WTC11 (cell line): ENCODE measurements around the gene TAF10. TPM values are rescaled to one million over a fixed set of nuclear protein-coding genes. Genes with fewer than 3 reads are reported as not detected.

ENCODE experiments used
- ATAC-seq: fragments of 200-7000 bp; cut with Tn5 transposase; 2 replicates; pipeline ENCODE4 v1.10.0; 2021; ENCODE audit warnings: mild to moderate bottlenecking, moderate library complexity
- CTCF ChIA-PET: fragments of 300-600 bp; sonication (Branson Sonifier 250); formaldehyde crosslinking; loops from one replicate; lab custom pipeline; 2021; ENCODE audit warnings: antibody characterized with exemption; lab: Charles Lee
- POLR2A ChIA-PET: fragments of 350-600 bp; sonication (Branson Sonifier 250); formaldehyde crosslinking; loops from one replicate; lab custom pipeline; 2021; ENCODE audit warnings: antibody characterized with exemption; lab: Charles Lee
- DNase-seq: peaks from one replicate; pipeline ENCODE4 v3.0.0; 2021; ENCODE audit warnings: low spot score
- H3K27ac Mint-ChIP-seq: 2 replicates; pipeline ENCODE4 v1.8.0; 2021; ENCODE audit warnings: mixed read lengths
- H3K27me3 Mint-ChIP-seq: 2 replicates; pipeline ENCODE4 v1.8.0; 2021; ENCODE audit warnings: low read depth, mild to moderate bottlenecking, moderate library complexity, mixed read lengths
- H3K36me3 Mint-ChIP-seq: 2 replicates; pipeline ENCODE4 v1.8.0; 2021; ENCODE audit warnings: mixed read lengths
- H3K4me1 Mint-ChIP-seq: 2 replicates; pipeline ENCODE4 v1.8.0; 2022; ENCODE audit warnings: mixed read lengths
- H3K4me3 Mint-ChIP-seq: 2 replicates; pipeline ENCODE4 v1.8.0; 2021; ENCODE audit warnings: mild to moderate bottlenecking, moderate library complexity, mixed read lengths
- H3K9me3 Mint-ChIP-seq: 2 replicates; pipeline ENCODE4 v1.8.0; 2021; ENCODE audit warnings: mixed read lengths
- CBFB ChIP-seq: sonication (generic); formaldehyde crosslinking; IDR thresholded peaks from 2 replicates; pipeline ENCODE4 v1.8.1; 2022; ENCODE audit warnings: mild to moderate bottlenecking, low read depth, missing genetic modification reagents
- CREM ChIP-seq: sonication (generic); formaldehyde crosslinking; IDR thresholded peaks from 2 replicates; pipeline ENCODE4 v1.8.1; 2022; ENCODE audit warnings: mild to moderate bottlenecking, missing genetic modification reagents, moderate library complexity
- GTF2I ChIP-seq: fragments of 250-450 bp; sonication (Bioruptor Pico); conservative IDR thresholded peaks from 2 replicates; pipeline ENCODE4 v1.4.0; 2021; ENCODE audit warnings: mild to moderate bottlenecking
- IRF2 ChIP-seq: sonication (generic); formaldehyde crosslinking; IDR thresholded peaks from 2 replicates; pipeline ENCODE4 v1.8.0; 2022; ENCODE audit warnings: low read depth, missing genetic modification reagents, borderline replicate concordance
- KAT7 ChIP-seq: sonication (generic); formaldehyde crosslinking; IDR thresholded peaks from 2 replicates; pipeline ENCODE4 v1.8.1; 2023; ENCODE audit warnings: missing genetic modification reagents, mild to moderate bottlenecking, borderline replicate concordance
- NFYB ChIP-seq: sonication (generic); formaldehyde crosslinking; conservative IDR thresholded peaks from 2 replicates; pipeline ENCODE4 v1.8.0; 2022; ENCODE audit warnings: low read depth, missing genetic modification reagents
- PRRX2 ChIP-seq: fragments of 250-450 bp; sonication (Bioruptor Pico); IDR thresholded peaks from 2 replicates; pipeline ENCODE4 v1.8.0; 2021; ENCODE audit warnings: mild to moderate bottlenecking
- RELA ChIP-seq: sonication (generic); formaldehyde crosslinking; IDR thresholded peaks from 2 replicates; pipeline ENCODE4 v1.8.1; 2022; ENCODE audit warnings: missing genetic modification reagents, mild to moderate bottlenecking, borderline replicate concordance
- RORB ChIP-seq: fragments of 250-450 bp; sonication (Bioruptor Pico); IDR thresholded peaks from 2 replicates; pipeline ENCODE4 v1.9.0; 2021; ENCODE audit warnings: mild to moderate bottlenecking
- SMAD4 ChIP-seq: sonication (generic); formaldehyde crosslinking; IDR thresholded peaks from 2 replicates; pipeline ENCODE4 v1.8.0; 2022; ENCODE audit warnings: mild to moderate bottlenecking, missing genetic modification reagents
- SOX15 ChIP-seq: fragments of 250-450 bp; sonication (Bioruptor Pico); IDR thresholded peaks from 2 replicates; pipeline ENCODE4 v1.9.0; 2021; ENCODE audit warnings: mild to moderate bottlenecking
- SP1 ChIP-seq: sonication (generic); formaldehyde crosslinking; conservative IDR thresholded peaks from 2 replicates; pipeline ENCODE4 v1.8.1; 2022; ENCODE audit warnings: missing genetic modification reagents
- TP53 ChIP-seq: sonication (generic); formaldehyde crosslinking; IDR thresholded peaks from 2 replicates; pipeline ENCODE4 v1.8.1; 2023; ENCODE audit warnings: mild to moderate bottlenecking, missing genetic modification reagents
- ZNF232 ChIP-seq: sonication (generic); formaldehyde crosslinking; IDR thresholded peaks from 2 replicates; pipeline ENCODE4 v1.8.0; 2022; ENCODE audit warnings: mild to moderate bottlenecking, missing genetic modification reagents
- ZNF396 ChIP-seq: fragments of 250-450 bp; sonication (Bioruptor Pico); IDR thresholded peaks from 2 replicates; pipeline ENCODE4 v1.8.0; 2021; ENCODE audit warnings: mild to moderate bottlenecking, moderate library complexity, borderline replicate concordance
- ZNF416 ChIP-seq: fragments of 250-450 bp; sonication (Bioruptor Pico); IDR thresholded peaks from 2 replicates; pipeline ENCODE4 v1.9.0; 2021; ENCODE audit warnings: mild to moderate bottlenecking, inconsistent platforms
- ZNF423 ChIP-seq: fragments of 250-450 bp; sonication (Bioruptor Pico); IDR thresholded peaks from 2 replicates; pipeline ENCODE4 v2.1.2; 2022; ENCODE audit warnings: mild to moderate bottlenecking, moderate library complexity
- ZNF671 ChIP-seq: fragments of 250-450 bp; sonication (Bioruptor Pico); IDR thresholded peaks from 2 replicates; pipeline ENCODE4 v1.8.0; 2021; ENCODE audit warnings: mild to moderate bottlenecking
- total RNA-seq: library from RNA; stranded (reverse); gene quantifications from 3 replicates; pipeline ENCODE4 v1.2.3, GENCODE V29; 2021
- TF ChIP-seq, protein P1 (sequence below): fragments of 250-450 bp; sonication (Bioruptor Pico); IDR thresholded peaks from 2 replicates; pipeline ENCODE4 v1.9.0; 2021; ENCODE audit warnings: mild to moderate bottlenecking, borderline replicate concordance
- TF ChIP-seq, protein P2 (sequence below): fragments of 250-450 bp; sonication (Bioruptor Pico); IDR thresholded peaks from 2 replicates; pipeline ENCODE4 v1.9.0; 2021; ENCODE audit warnings: mild to moderate bottlenecking
- TF ChIP-seq, protein P3 (sequence below): fragments of 200-600 bp; IDR thresholded peaks from 2 replicates; pipeline ENCODE4 v1.8.0; 2022; ENCODE audit warnings: antibody characterized with exemption
- TF ChIP-seq, protein P4 (sequence below): sonication (generic); formaldehyde crosslinking; IDR thresholded peaks from 2 replicates; pipeline ENCODE4 v1.8.0; 2022; ENCODE audit warnings: mild to moderate bottlenecking, missing genetic modification reagents
- TF ChIP-seq, protein P5 (sequence below): sonication (generic); formaldehyde crosslinking; IDR thresholded peaks from 2 replicates; pipeline ENCODE4 v1.8.1; 2022; ENCODE audit warnings: low read depth, missing genetic modification reagents, borderline replicate concordance
- TF ChIP-seq, protein P6 (sequence below): sonication (generic); formaldehyde crosslinking; IDR thresholded peaks from 2 replicates; pipeline ENCODE4 v1.8.0; 2023; ENCODE audit warnings: missing genetic modification reagents

Gene TAF10
- total RNA-seq, 1 experiment from 2014 or later, result 165 TPM

DNA sequence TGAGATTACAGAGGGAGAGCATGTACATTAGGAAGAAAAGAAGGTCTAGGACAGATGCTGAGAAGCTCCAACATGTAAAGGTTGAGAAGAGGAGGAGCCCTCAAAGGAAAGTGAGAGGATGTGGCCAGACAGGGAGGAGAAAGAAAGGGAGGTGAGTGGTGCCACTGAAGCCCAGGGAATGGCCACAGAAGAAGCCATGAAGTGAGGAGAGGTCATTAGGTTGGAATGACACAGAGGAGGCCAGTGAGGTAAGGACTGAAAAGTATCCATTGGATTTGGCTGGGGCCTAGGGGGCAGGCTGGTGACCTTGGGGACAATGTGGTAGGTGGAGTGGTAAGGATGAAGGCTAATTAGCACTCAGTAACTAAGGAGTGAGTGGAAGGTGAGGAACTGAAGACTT is 46.6 kb upstream of the TAF10 start (continued):
- TF ChIP-seq, protein P1, sequence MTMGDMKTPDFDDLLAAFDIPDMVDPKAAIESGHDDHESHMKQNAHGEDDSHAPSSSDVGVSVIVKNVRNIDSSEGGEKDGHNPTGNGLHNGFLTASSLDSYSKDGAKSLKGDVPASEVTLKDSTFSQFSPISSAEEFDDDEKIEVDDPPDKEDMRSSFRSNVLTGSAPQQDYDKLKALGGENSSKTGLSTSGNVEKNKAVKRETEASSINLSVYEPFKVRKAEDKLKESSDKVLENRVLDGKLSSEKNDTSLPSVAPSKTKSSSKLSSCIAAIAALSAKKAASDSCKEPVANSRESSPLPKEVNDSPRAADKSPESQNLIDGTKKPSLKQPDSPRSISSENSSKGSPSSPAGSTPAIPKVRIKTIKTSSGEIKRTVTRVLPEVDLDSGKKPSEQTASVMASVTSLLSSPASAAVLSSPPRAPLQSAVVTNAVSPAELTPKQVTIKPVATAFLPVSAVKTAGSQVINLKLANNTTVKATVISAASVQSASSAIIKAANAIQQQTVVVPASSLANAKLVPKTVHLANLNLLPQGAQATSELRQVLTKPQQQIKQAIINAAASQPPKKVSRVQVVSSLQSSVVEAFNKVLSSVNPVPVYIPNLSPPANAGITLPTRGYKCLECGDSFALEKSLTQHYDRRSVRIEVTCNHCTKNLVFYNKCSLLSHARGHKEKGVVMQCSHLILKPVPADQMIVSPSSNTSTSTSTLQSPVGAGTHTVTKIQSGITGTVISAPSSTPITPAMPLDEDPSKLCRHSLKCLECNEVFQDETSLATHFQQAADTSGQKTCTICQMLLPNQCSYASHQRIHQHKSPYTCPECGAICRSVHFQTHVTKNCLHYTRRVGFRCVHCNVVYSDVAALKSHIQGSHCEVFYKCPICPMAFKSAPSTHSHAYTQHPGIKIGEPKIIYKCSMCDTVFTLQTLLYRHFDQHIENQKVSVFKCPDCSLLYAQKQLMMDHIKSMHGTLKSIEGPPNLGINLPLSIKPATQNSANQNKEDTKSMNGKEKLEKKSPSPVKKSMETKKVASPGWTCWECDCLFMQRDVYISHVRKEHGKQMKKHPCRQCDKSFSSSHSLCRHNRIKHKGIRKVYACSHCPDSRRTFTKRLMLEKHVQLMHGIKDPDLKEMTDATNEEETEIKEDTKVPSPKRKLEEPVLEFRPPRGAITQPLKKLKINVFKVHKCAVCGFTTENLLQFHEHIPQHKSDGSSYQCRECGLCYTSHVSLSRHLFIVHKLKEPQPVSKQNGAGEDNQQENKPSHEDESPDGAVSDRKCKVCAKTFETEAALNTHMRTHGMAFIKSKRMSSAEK (CRISPR knock-in tag), result no peak
- TF ChIP-seq, protein P2, sequence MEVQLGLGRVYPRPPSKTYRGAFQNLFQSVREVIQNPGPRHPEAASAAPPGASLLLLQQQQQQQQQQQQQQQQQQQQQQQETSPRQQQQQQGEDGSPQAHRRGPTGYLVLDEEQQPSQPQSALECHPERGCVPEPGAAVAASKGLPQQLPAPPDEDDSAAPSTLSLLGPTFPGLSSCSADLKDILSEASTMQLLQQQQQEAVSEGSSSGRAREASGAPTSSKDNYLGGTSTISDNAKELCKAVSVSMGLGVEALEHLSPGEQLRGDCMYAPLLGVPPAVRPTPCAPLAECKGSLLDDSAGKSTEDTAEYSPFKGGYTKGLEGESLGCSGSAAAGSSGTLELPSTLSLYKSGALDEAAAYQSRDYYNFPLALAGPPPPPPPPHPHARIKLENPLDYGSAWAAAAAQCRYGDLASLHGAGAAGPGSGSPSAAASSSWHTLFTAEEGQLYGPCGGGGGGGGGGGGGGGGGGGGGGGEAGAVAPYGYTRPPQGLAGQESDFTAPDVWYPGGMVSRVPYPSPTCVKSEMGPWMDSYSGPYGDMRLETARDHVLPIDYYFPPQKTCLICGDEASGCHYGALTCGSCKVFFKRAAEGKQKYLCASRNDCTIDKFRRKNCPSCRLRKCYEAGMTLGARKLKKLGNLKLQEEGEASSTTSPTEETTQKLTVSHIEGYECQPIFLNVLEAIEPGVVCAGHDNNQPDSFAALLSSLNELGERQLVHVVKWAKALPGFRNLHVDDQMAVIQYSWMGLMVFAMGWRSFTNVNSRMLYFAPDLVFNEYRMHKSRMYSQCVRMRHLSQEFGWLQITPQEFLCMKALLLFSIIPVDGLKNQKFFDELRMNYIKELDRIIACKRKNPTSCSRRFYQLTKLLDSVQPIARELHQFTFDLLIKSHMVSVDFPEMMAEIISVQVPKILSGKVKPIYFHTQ (CRISPR knock-in tag), result no peak
- no peak for TF ChIP-seq CREM
- no peak for TF ChIP-seq SMAD4 (CRISPR knock-in tag)
- no peak for TF ChIP-seq NFYB (CRISPR knock-in tag)
- TF ChIP-seq, protein P3, sequence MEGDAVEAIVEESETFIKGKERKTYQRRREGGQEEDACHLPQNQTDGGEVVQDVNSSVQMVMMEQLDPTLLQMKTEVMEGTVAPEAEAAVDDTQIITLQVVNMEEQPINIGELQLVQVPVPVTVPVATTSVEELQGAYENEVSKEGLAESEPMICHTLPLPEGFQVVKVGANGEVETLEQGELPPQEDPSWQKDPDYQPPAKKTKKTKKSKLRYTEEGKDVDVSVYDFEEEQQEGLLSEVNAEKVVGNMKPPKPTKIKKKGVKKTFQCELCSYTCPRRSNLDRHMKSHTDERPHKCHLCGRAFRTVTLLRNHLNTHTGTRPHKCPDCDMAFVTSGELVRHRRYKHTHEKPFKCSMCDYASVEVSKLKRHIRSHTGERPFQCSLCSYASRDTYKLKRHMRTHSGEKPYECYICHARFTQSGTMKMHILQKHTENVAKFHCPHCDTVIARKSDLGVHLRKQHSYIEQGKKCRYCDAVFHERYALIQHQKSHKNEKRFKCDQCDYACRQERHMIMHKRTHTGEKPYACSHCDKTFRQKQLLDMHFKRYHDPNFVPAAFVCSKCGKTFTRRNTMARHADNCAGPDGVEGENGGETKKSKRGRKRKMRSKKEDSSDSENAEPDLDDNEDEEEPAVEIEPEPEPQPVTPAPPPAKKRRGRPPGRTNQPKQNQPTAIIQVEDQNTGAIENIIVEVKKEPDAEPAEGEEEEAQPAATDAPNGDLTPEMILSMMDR, result no peak
- no peak for TF ChIP-seq GTF2I (CRISPR knock-in tag)
- TF ChIP-seq ZNF416 (CRISPR knock-in tag), result no peak
- no peak for TF ChIP-seq IRF2 (CRISPR knock-in tag)

DNA sequence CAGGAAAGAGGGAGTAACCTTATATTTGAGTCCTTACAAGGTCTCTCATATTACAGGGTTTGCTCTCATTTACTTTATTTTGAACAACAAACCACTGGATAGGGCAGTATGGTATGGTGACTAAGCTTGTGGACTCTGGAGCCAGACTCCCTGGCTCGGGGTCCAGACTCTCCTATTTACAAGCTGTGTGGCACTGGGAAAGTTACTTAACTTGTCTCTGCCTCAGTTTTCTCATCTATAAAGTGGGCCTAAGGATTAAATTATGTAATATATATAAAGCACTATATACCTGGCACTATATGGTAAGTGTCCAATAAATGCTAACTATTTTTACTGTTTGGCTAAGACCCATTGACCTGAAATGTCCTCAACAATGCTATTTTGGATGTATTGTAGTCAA is 45.3 kb upstream of the TAF10 start:
- no peak for DNase-seq
- no peaks in the 10 kb centered on the region for H3K9me3 Mint-ChIP-seq
- no peak for TF ChIP-seq CREM
- TF ChIP-seq, protein P4, sequence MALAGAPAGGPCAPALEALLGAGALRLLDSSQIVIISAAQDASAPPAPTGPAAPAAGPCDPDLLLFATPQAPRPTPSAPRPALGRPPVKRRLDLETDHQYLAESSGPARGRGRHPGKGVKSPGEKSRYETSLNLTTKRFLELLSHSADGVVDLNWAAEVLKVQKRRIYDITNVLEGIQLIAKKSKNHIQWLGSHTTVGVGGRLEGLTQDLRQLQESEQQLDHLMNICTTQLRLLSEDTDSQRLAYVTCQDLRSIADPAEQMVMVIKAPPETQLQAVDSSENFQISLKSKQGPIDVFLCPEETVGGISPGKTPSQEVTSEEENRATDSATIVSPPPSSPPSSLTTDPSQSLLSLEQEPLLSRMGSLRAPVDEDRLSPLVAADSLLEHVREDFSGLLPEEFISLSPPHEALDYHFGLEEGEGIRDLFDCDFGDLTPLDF (CRISPR knock-in tag), result no peak
- TF ChIP-seq, protein P5, sequence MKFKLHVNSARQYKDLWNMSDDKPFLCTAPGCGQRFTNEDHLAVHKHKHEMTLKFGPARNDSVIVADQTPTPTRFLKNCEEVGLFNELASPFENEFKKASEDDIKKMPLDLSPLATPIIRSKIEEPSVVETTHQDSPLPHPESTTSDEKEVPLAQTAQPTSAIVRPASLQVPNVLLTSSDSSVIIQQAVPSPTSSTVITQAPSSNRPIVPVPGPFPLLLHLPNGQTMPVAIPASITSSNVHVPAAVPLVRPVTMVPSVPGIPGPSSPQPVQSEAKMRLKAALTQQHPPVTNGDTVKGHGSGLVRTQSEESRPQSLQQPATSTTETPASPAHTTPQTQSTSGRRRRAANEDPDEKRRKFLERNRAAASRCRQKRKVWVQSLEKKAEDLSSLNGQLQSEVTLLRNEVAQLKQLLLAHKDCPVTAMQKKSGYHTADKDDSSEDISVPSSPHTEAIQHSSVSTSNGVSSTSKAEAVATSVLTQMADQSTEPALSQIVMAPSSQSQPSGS, result no peak
- TF ChIP-seq KAT7 (CRISPR knock-in tag), result no peak
- TF ChIP-seq CBFB (CRISPR knock-in tag), result no peak
- TF ChIP-seq RELA (CRISPR knock-in tag), result no peak
- no peak for TF ChIP-seq TP53 (CRISPR knock-in tag)
- no peak for TF ChIP-seq SOX15 (CRISPR knock-in tag)
- TF ChIP-seq PRRX2 (CRISPR knock-in tag), result no peak
- TF ChIP-seq, protein P6, sequence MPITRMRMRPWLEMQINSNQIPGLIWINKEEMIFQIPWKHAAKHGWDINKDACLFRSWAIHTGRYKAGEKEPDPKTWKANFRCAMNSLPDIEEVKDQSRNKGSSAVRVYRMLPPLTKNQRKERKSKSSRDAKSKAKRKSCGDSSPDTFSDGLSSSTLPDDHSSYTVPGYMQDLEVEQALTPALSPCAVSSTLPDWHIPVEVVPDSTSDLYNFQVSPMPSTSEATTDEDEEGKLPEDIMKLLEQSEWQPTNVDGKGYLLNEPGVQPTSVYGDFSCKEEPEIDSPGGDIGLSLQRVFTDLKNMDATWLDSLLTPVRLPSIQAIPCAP (CRISPR knock-in tag), result no peak
- TF ChIP-seq ZNF232 (CRISPR knock-in tag), result no peak
- TF ChIP-seq ZNF423 (CRISPR knock-in tag), result no peak
- TF ChIP-seq GTF2I (CRISPR knock-in tag), result no peak
- TF ChIP-seq SP1 (CRISPR knock-in tag), result no peak
- no peak for TF ChIP-seq RORB (CRISPR knock-in tag)
- TF ChIP-seq ZNF396 (CRISPR knock-in tag), result no peak
- no peak for TF ChIP-seq ZNF671
- no peak for ATAC-seq
- H3K27me3 Mint-ChIP-seq, result peaks cover 19% of the 10 kb centered on the region
- H3K4me3 Mint-ChIP-seq, result peak overlapping the region; percentile 79
- no peaks in the 10 kb centered on the region for H3K36me3 Mint-ChIP-seq
- H3K4me1 Mint-ChIP-seq, result peaks cover 11% of the 10 kb centered on the region
- ChIA-PET POLR2A (no interaction called here), CTCF (interaction anchor here (2.3 kb wide), 1 partner anchor 10 kb away, joined by 14 read pairs; no protein-coding TSS in a partner anchor)
- H3K27ac Mint-ChIP-seq, result no peak overlapping the region
